Measurements from ENCODE around the gene C2orf15. TPM values are rescaled to one million over a fixed set of nuclear protein-coding genes. Genes with fewer than 3 reads are reported as not detected.

Gene C2orf15
- total RNA-seq, 4 donors from 2014 or later: 0.49 to 1.2 (median 0.86) TPM

DNA sequence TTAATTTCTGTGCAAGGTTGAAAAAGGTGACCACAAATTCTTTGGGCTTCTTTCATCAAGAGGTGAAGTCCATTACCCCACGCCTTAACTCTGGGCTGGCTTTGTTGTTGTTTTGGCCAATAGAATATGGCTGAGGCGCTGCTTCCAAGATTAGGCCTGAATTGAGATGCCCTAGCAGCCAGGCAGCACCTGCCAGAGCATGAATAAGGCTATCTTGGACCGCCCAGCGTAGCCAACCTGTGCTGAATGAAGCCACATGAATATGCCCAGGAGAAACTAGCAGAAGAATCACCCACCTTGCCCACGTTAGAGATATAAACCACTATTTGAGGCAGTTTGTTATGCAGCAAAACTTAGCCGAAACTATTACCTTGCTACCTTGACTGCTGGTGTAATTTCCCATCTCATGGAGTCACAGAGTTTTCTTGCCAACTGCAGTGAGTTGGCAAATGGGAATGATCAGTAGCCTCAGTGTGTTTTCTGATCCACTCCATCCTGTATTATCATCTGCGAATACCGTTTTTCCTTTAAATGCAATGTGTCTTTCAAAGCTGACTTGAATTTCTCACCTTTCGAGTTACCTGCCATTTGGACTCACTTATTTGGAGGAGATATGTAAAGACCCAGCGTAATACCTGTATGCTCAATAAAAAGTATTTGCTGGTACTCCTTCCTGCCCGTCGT is 12.6 kb downstream of the C2orf15 start:
- Histone ChIP-seq H3K4me1 (peaks cover 0 to 23% (median 15%) of the 10 kb centered on the region in 3 donors), H3K9me3 (no peaks in the 10 kb centered on the region), H3K27ac (peak overlapping the region; percentile 89 to 96 (median 94)), H3K27me3 (no peaks in the 10 kb centered on the region), H3K36me3 (peaks cover 0 to 11% (median 0%) of the 10 kb centered on the region in 3 donors), H3K4me3 (peak overlapping the region; percentile 48 to 92 (median 82))
- no peak for DNase-seq
- 21 to 36% methylated on average over 10 to 11 of the region's 12 CpGs for WGBS, 2 donors
- intact Hi-C loops (cut with DNase I): no loop called here
- no peak for TF ChIP-seq POLR2A (IDR thresholded peaks at IDR 0.05)
- TF ChIP-seq, protein P1, sequence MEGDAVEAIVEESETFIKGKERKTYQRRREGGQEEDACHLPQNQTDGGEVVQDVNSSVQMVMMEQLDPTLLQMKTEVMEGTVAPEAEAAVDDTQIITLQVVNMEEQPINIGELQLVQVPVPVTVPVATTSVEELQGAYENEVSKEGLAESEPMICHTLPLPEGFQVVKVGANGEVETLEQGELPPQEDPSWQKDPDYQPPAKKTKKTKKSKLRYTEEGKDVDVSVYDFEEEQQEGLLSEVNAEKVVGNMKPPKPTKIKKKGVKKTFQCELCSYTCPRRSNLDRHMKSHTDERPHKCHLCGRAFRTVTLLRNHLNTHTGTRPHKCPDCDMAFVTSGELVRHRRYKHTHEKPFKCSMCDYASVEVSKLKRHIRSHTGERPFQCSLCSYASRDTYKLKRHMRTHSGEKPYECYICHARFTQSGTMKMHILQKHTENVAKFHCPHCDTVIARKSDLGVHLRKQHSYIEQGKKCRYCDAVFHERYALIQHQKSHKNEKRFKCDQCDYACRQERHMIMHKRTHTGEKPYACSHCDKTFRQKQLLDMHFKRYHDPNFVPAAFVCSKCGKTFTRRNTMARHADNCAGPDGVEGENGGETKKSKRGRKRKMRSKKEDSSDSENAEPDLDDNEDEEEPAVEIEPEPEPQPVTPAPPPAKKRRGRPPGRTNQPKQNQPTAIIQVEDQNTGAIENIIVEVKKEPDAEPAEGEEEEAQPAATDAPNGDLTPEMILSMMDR (IDR thresholded peaks at IDR 0.05): no peak

DNA sequence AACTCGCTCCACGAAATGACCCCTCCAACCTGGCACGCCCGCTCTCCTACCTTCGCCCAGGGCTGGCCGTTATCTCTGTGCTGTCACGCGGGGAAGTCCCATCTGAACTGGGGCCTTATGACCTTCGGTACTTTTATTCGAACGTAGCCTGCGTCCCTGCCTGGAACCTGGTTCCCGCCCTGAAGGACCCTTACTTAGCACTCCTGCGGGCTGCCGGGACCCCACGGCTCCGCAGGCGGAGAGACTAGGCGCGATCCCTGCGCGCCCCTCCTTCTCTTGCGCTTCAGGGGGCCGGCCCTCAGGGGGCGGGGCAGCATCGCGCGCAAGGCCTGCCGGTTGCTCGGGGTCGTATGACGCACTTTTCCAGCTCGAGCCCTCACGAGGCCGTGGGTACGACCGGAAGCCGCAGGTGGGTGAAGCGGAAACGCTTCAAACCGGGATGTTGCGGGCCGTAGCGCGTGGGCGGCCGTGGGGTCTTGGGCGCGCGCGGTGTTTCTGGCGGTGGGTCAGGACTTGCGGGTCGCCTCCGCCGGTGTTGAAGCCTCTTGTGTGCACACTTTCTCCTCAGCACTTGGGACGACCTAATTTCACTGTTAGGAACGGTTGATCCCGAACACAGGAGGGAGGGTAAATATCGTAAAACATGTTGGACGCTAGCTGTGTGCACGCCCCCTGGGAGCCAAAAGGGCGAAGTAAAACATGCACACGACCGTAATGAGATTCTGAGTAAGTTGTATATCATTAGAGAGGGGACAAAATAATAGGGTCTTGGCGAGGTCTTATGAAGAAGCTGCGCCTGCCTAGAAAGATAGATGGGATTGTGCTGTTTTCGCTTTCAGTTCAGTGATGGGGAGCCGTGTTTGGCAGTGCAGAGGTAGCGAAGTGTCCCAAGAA is 13.4 kb downstream of the C2orf15 start, which contains the start of the genes LIPT1 and TSGA10:
TSS of gene LIPT1 (plus strand) at position 325 of the 894 bp plus-strand sequence. CDS start 6,991 bp downstream, outside the sequence.
TSS of gene TSGA10 (minus strand) at position 300 of the 894 bp plus-strand sequence. CDS start 45,503 bp downstream, outside the sequence.
- H3K27me3 ChIP-seq: no peaks in the 10 kb centered on the region
- H3K4me3 ChIP-seq: peak within 1 kb of the TSS; percentile 48 to 92 (median 82)
- H3K4me1 ChIP-seq: peaks cover 0 to 23% (median 15%) of the 10 kb centered on the region in 3 donors
- 0 to 1% methylated on average over 13 to 25 of the region's 70 CpGs for WGBS, 2 donors
- intact Hi-C loops (cut with DNase I): no loop called here
- H3K36me3 ChIP-seq: peaks cover 0 to 12% (median 0%) of the 10 kb centered on the region in 3 donors
- H3K27ac ChIP-seq: peak within 1 kb of the TSS; percentile 89 to 96 (median 94)
- H3K9me3 ChIP-seq: no peaks in the 10 kb centered on the region
- TF ChIP-seq, protein P1 (IDR thresholded peaks at IDR 0.05): peak in 2 of 6 experiments; percentile 4 to 31
- peak in 3 of 4 donors; percentile 66 to 82 (median 80) for TF ChIP-seq POLR2A (IDR thresholded peaks at IDR 0.05)
- DNase-seq: peak; percentile 28

DNA sequence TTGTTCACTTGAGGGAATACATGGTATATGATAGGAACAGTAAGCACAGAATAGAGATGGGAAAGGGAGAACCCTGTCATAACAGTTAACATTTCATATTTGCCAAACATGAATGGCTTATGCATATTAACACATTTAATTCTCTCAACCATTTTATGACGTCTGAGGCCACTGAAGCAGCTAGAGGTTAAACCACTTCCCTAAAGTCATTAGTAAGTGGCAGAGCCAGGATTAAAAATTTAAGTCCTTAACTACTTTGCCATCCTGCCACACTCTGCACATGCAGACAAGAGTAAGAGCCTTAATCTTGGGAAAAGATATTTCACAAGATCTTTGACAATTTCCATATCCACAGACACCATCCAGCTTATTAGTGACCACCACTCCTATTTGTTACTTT is 15.4 kb downstream of the C2orf15 start:
- intact Hi-C loops (cut with DNase I): no loop called here
- Histone ChIP-seq H3K4me3 (no peak overlapping the region), H3K27me3 (no peaks in the 10 kb centered on the region), H3K9me3 (no peaks in the 10 kb centered on the region), H3K27ac (no peak overlapping the region), H3K36me3 (peaks cover 0 to 21% (median 0%) of the 10 kb centered on the region in 3 donors), H3K4me1 (peaks cover 0 to 23% (median 15%) of the 10 kb centered on the region in 3 donors)
- DNase-seq: no peak
- WGBS, 2 donors: 60 to 69% methylated on average over 1 of the region's 1 CpG
- no peak for TF ChIP-seq POLR2A (IDR thresholded peaks at IDR 0.05)
- TF ChIP-seq, protein P1 (IDR thresholded peaks at IDR 0.05): no peak

DNA sequence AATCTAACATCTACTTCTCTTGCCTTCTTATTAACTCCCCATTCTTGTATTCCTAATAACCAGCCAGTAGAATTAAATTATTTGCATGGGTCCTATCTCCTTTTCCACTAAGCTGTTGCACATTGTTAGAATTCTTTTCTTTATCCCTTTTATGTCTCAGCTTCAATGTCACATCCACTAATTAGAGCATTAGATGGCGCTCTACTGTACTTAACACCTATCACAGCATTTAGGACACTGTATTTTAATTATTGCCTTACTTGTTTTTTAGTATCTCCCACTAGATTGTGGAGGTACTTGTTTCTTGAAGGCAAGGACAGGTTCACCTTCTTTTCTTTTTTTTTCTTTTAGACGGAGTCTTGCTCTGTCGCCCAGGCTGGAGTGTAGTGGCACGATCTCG is 17.1 kb downstream of the C2orf15 start:
- H3K4me1 ChIP-seq: peaks cover 0 to 20% (median 15%) of the 10 kb centered on the region in 3 donors
- no peaks in the 10 kb centered on the region for H3K27me3 ChIP-seq
- no peak overlapping the region for H3K4me3 ChIP-seq
- no peak overlapping the region for H3K27ac ChIP-seq
- DNase-seq: no peak
- intact Hi-C loops (cut with DNase I): no loop called here
- H3K9me3 ChIP-seq: no peaks in the 10 kb centered on the region
- WGBS, 2 donors: 91 to 96% methylated on average over 5 of the region's 5 CpGs
- TF ChIP-seq, protein P1 (IDR thresholded peaks at IDR 0.05): no peak
- TF ChIP-seq POLR2A (IDR thresholded peaks at IDR 0.05): no peak
- H3K36me3 ChIP-seq: peaks cover 0 to 37% (median 0%) of the 10 kb centered on the region in 3 donors
